CD4-positive, alpha-beta T cell treated with Interleukin-21 for 1 hour (primary cell): ENCODE data around the gene LIPG.
"Not testable (repeated sequence)": the region's sequence is repeated elsewhere in the genome, so short reads cannot be mapped to it uniquely, and the experiment has no call there.

Experiments used
- DNase-seq: peaks from one replicate; pipeline ENCODE4 v3.0.0-alpha.2; 2020

LIPG gene

GRCh38 chr18:49579041-49579440, 17.2 kb downstream of the LIPG start:
- not testable (repeated sequence) for DNase-seq

GRCh38 chr18:49579583-49579982, 17.7 kb downstream of the LIPG start:
- not testable (repeated sequence) for DNase-seq

GRCh38 chr18:49580279-49580678, 18.4 kb downstream of the LIPG start:
- no peak for DNase-seq

DNA sequence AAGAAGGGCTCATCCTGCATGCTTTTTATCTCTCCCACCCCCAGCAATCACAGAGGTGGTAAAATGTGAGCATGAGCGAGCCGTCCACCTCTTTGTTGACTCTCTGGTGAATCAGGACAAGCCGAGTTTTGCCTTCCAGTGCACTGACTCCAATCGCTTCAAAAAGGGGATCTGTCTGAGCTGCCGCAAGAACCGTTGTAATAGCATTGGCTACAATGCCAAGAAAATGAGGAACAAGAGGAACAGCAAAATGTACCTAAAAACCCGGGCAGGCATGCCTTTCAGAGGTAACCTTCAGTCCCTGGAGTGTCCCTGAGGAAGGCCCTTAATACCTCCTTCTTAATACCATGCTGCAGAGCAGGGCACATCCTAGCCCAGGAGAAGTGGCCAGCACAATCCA, 19.5 kb downstream of the LIPG start:
- DNase-seq, result no peak

GRCh38 chr18:49582579-49582978, 20.7 kb downstream of the LIPG start:
- DNase-seq, result no peak

DNA sequence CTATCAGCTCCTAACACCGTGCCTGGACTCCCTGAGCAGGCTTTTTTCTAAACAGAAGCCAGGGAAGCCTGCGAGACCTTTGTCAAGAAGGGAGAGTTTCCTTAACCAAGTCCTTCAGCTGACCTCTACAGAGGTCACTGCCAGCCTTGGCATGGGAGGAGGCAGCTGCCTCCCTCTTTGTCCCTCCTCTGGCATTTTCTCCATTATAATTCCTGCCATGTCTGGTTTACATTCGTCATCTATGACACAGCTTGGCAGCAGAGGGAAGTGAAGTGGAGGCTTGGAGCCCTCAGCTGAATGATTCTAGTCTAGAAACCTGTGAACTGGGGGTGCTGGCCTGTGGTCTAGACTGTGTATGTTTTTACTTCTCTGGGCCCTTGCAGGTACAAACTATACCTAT, 22.5 kb downstream of the LIPG start:
- DNase-seq, result no peak

- DNase-seq, result not testable (repeated sequence)
These were observed 23.1 kb downstream of the LIPG start for GRCh38 chr18:49584951-49585350.

DNA sequence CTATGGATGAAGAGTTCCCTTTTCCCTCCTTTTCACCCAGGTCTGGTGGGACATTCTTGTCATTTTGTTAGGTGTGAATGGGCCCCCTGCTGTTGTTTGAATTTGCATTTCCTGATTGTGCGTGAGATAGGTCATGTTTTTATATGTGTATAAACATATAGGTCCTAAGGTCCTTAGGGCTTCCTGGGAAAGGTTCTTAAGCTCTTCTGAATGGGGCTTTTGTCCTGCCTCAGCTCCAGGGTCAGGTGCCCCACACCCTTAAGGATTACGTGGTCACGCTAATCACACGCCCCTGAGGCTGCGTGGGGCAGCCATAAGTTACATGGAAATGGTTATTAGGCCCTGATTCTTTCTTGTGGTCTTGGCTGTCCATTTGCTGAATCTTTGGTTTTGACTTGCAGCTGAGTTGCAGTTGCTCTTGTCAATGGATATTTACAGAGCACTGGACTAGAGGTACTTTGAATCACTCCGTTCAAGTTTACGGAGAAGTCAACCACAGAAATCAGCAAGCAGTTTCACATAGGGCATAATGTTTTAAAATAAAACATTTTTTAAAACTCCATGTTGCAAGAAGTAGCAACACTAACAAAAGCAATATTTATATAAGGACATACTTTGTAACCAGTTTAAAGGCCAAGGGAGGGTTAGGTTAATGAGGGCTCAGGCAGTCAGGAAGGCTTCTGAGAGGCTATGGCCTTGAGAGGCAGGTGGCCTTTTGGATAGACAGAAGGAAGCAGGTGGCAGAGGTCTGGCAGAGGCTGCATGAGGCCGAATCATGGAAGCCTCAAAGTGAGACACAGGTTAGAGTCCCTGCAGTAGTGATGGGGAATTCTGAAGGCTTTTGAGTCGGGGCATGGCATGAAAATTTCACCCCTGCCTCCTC, 24.2 kb downstream of the LIPG start:
- no peak for DNase-seq

GRCh38 chr18:49588171-49588570, 26.3 kb downstream of the LIPG start:
- DNase-seq, result no peak

DNA sequence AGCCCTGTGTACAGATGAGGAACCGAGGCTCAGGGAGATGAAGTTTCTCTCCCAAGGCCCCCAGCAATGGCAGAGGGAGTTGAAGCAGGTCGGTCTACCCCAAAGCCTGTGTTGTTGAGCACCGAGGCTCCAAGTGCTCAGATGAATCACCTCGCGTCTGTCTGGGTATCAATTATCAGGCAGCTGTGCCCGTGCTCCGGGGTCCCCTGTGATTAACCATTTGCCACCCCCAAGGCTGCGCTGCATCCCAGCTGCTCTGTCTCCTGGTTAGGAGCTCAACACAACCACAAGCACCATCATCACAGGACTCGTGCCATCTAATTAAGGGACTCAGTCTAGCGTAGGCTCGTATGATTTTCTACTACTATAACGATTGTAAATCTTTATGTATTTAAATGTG, 27.1 kb downstream of the LIPG start:
- no peak for DNase-seq

DNA sequence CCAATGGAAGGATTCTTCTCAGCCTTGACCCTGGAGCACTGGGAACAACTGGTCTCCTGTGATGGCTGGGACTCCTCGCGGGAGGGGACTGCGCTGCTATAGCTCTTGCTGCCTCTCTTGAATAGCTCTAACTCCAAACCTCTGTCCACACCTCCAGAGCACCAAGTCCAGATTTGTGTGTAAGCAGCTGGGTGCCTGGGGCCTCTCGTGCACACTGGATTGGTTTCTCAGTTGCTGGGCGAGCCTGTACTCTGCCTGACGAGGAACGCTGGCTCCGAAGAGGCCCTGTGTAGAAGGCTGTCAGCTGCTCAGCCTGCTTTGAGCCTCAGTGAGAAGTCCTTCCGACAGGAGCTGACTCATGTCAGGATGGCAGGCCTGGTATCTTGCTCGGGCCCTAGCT, 28.8 kb downstream of the LIPG start:
- no peak for DNase-seq

DNA sequence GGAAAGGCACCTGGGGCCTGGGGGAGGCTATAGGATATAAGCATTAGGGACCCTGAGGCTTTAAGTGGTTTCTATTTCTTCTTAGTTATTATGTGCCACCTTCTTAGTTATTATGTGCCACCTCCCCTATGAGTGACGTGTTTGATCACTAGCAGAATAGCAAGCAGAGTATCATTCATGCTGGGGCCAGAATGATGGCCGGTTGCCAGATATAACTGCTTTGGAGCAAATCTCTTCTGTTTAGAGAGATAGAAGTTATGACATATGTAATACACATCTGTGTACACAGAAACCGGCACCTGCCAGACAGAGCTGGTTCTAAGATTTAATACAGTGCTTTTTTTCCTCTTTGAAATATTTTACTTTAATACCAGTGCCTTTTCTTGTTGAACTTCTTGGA, 29.4 kb downstream of the LIPG start:
- DNase-seq, result no peak

GRCh38 chr18:49591775-49592174, 29.9 kb downstream of the LIPG start:
- no peak for DNase-seq

GRCh38 chr18:49596687-49597086, 34.8 kb downstream of the LIPG start:
- no peak for DNase-seq

DNA sequence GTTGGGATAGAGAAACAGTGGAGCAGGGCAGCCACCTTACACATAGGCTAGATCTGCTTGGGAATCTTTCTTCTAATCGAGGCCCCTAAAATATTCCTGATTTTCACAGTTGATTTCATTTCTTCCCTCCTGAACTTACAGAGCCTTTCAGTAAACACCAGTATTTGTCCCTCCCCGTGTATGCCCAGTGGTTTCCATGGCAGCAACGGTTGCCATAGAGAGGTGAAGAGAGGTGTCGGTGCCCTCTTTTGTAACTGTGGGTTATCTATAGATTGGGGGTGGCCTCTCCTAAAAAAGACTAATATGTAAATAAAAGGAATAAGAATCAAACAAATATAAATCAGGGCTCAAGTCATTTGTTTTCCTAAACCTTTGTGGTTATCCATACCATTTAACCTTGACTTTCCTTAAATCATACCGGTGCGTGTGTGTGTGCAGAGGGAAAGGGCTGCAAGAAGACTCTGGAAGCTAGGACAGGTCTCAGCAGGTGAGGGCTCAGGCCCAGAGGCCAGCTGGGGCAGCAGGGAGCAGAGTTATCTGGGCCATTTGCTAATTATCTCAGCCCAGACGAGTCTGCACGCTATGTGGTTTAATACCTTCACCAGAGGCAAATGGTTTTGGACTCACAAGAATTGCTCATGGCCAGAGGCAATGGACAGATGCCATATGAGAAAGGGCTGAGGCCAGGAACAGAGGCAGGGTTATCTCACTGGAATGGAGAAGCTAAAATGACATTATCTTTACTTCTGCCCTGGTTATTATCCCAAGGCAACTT, 35.5 kb downstream of the LIPG start:
- no peak for DNase-seq

DNA sequence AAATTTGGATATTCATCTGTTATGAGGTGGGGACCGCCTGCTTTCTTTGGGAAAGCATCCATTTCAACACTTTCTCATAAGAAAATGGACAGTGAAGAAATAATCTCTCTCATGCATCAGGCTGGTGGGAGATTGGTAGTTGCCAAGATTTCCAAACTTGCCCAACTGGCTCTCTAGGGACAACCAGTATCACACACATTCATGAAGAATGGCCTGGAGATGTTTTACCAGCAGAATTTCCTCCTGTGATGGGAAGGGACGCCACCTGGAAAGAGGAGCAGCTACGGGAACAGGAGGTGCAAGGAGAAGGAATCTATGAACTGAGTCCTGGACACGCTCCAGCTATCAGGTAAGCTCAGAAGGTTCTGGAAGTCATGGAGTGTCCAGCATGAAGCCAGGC, 39.4 kb downstream of the LIPG start:
- DNase-seq, result no peak

DNA sequence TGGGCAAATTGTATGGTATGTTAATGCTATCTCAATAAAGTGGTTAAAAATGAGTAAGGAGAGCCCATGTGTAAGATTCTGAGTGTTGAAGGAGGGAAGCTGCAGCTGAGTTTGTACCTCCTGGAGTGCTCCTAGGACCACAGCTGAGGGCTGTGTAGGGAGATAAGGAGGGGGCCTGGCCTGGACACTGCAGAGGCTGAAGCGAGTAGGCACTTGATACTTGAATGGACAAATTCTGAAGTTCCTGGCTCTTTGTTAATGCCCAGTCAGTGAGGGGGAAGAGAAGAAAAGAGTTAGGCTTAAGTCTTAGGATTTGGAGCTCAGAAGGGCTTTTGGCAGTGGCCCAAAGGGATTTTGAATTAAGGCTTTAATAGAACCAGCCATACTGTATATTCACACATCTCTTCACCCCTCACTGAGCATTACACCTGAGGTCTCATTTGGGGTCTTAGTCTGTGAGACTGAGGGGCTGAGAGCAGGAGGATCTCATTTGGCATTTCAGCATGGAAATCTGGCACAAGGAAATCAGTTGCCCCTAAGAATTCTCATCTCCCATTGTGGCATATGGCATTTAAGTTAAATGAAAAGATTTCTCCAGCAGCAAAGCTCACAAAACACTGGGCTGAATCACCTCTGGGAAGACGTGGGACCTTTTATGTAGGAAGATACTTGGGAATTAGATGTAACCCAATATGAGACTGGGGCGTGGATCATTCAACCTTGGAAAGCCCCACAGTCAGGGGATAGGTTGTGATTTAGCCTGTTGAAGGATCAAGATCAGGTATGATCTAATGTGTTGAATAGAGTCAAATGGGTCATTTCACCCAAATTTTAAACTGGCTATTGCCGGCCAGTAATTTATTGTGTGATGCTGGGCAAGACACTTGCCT, 46.8 kb downstream of the LIPG start:
- no peak for DNase-seq

DNA sequence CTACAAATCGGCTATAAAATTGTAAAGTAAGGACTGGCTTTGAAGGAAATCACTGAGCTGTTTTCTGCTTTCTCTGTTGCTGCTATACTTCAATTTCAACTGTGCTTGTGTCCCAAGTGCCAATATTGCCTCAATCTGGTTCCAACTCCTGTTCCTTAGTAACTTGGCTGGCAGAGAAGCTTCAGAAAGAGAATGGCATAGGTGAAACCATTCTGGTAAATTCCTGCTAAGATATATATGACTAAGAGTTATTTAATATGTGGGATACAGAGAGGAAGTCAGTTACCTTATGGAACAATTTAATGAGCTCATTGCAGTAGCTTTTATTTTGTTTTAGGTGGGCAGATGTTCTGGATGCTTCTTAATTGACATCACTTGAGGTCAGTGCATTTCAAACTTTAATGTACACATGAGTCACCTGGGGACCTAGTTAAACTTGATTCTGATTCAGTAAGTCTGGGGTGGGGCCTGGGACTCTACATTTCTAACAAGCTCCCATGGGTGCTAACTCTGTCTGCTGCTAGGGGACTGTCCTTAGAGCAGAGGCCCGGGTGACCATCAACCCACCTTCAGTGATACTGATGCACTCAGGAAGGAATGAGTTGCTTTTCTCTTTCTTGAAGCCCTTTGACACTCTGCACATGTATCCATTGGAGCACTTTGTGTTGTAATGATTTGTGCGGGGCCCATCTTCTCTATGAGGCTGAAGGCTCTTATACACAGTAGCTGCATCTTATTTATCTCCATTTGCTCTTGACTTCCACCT, 47.6 kb downstream of the LIPG start:
- DNase-seq, result no peak

GRCh38 chr18:49610022-49610445, 48.2 kb downstream of the LIPG start:
- no peak for DNase-seq

- DNase-seq, result no peak
These were observed 49.5 kb downstream of the LIPG start for GRCh38 chr18:49611316-49611715.

DNA sequence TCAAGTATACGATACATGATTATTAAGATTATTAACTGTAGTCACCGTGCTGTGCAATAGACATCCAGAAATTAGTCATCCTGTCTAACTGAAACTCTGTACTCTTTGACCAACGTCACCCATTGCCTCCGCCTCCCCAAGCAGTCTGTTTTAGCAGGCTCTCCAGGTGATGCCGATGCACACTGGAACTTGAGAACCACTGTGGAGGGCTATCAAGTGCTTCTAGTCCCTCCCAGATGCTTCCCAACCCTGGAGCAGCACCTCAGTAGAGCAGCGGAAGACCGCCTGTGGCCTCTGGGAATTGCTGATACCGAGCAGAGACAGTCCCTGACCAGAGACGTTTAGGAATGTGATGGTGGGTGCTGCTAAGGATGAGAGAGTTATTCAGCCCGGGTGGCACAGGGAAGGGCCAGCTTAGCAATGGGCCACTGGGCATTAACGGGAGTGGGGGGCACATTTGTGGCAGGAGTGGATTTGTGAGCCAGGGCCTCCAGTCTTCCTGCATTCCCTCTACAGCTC, 50.7 kb downstream of the LIPG start:
- no peak for DNase-seq

GRCh38 chr18:49613141-49613640, 51.3 kb downstream of the LIPG start:
- no peak for DNase-seq
